CD14-positive monocyte (primary cell): Measurements from ENCODE around the gene TATDN3. TPM values are rescaled to one million over a fixed set of nuclear protein-coding genes. Genes with fewer than 3 reads are reported as not detected.

Source experiments
- DNase-seq, 3 donors: peaks; one replicate each; pipeline ENCODE4 v3.0.0-alpha.2; 2011 to 2022
- H2AFZ ChIP-seq: 2 replicates; pipeline ENCODE4 v1.6.0; 2012; ENCODE audit warnings: mild to moderate bottlenecking, low read depth, low read length, inconsistent platforms; ENCODE audit not compliant: insufficient read depth, poor library complexity, severe bottlenecking
- H3K27ac ChIP-seq, 2 donors: 1 replicate in 1 of 2; 2 replicates in 1 of 2; pipeline ENCODE4 v1.5.1; 2012 to 2013; ENCODE audit warnings: low read length in 2 of 2, control low read depth in 1 of 2, inconsistent platforms in 1 of 2, low read depth in 1 of 2, mild to moderate bottlenecking in 1 of 2
- H3K27me3 ChIP-seq, 2 donors: one replicate each; pipeline versions ENCODE4 v1.6.0 to v1.6.1; 2011 to 2013; ENCODE audit warnings: low read length in 2 of 2; ENCODE audit not compliant: control insufficient read depth in 2 of 2, insufficient read depth in 2 of 2
- H3K36me3 ChIP-seq, 2 donors: replicated peaks in 1 of 2; 1 replicate in 1 of 2; 2 replicates in 1 of 2; pipeline versions ENCODE4 v1.5.1 to v1.6.1; 2012 to 2013; ENCODE audit warnings: low read length in 2 of 2, control low read depth in 1 of 2, inconsistent platforms in 1 of 2, mild to moderate bottlenecking in 1 of 2; ENCODE audit not compliant: insufficient read depth in 2 of 2, control insufficient read depth in 1 of 2
- H3K4me1 ChIP-seq, 2 donors: 1 replicate in 1 of 2; 2 replicates in 1 of 2; pipeline versions ENCODE4 v1.5.1 to v1.6.1; 2012 to 2013; ENCODE audit warnings: low read length in 2 of 2, control low read depth in 1 of 2, inconsistent platforms in 1 of 2, mild to moderate bottlenecking in 1 of 2, moderate library complexity in 1 of 2; ENCODE audit not compliant: insufficient read depth in 2 of 2, control insufficient read depth in 1 of 2
- H3K4me2 ChIP-seq: replicated peaks from 2 replicates; pipeline ENCODE3; 2012; ENCODE audit warnings: low read length, moderate library complexity, mild to moderate bottlenecking; ENCODE audit not compliant: poor library complexity, severe bottlenecking; ENCODE audit errors: extremely low read depth
- H3K4me3 ChIP-seq, 3 experiments: fragments of 200-600 bp in 1 of 3; sonication (generic) in 1 of 3; replicated peaks in 1 of 3; 1 replicate in 2 of 3; 2 replicates in 1 of 3; pipeline ENCODE4 v1.5.1; 2011 to 2013; ENCODE audit warnings: low read length in 3 of 3, mild to moderate bottlenecking in 3 of 3, control low read depth in 2 of 3, low read depth in 2 of 3, inconsistent platforms in 1 of 3, moderate library complexity in 1 of 3
- H3K79me2 ChIP-seq: 2 replicates; pipeline ENCODE4 v1.6.0; 2012; ENCODE audit warnings: mild to moderate bottlenecking, control low read depth, inconsistent platforms, low read length, moderate library complexity; ENCODE audit not compliant: insufficient read depth
- H3K9ac ChIP-seq: 2 replicates; pipeline ENCODE4 v1.6.0; 2017; ENCODE audit warnings: low read length, mild to moderate bottlenecking; ENCODE audit not compliant: insufficient read depth, poor library complexity, severe bottlenecking
- H3K9me3 ChIP-seq, 2 donors: replicated peaks in 1 of 2; 1 replicate in 1 of 2; 2 replicates in 1 of 2; pipeline versions ENCODE4 v1.5.1 to v1.6.1; 2012 to 2013; ENCODE audit warnings: low read length in 2 of 2, control low read depth in 1 of 2; ENCODE audit not compliant: control insufficient read depth in 1 of 2, insufficient read depth in 1 of 2
- H4K20me1 ChIP-seq: 2 replicates; pipeline ENCODE4 v1.6.0; 2012; ENCODE audit warnings: mild to moderate bottlenecking, low read length, control low read depth, moderate library complexity; ENCODE audit not compliant: insufficient read depth
- H3K27ac Mint-ChIP-seq, 7 donors: one replicate each; pipeline ENCODE4 v1.8.0; 2020; ENCODE audit warnings: mild to moderate bottlenecking in 7 of 7, mixed read lengths in 7 of 7, moderate library complexity in 6 of 7, inconsistent platforms in 2 of 7
- H3K27me3 Mint-ChIP-seq, 3 donors: one replicate each; pipeline ENCODE4 v1.8.0; 2021 to 2022; ENCODE audit warnings: low read depth in 3 of 3, mild to moderate bottlenecking in 3 of 3, mixed read lengths in 3 of 3, moderate library complexity in 3 of 3, inconsistent platforms in 1 of 3
- H3K36me3 Mint-ChIP-seq, 2 donors: one replicate each; pipeline ENCODE4 v1.8.0; 2020; ENCODE audit warnings: mixed read lengths in 2 of 2, inconsistent platforms in 1 of 2, mild to moderate bottlenecking in 1 of 2
- H3K4me1 Mint-ChIP-seq: one replicate; pipeline ENCODE4 v1.8.0; 2020; ENCODE audit warnings: mild to moderate bottlenecking, mixed read lengths
- H3K4me3 Mint-ChIP-seq, 2 donors: one replicate each; pipeline ENCODE4 v1.8.0; 2020; ENCODE audit warnings: mild to moderate bottlenecking in 2 of 2, mixed read lengths in 2 of 2, moderate library complexity in 1 of 2
- H3K9me3 Mint-ChIP-seq, 7 donors: one replicate each; pipeline ENCODE4 v1.8.0; 2020 to 2022; ENCODE audit warnings: mixed read lengths in 7 of 7, mild to moderate bottlenecking in 6 of 7, moderate library complexity in 6 of 7, inconsistent platforms in 2 of 7
- CTCF ChIP-seq: fragments of 200-600 bp; IDR thresholded peaks from one replicate; pipeline ENCODE4 v1.8.0; 2022; ENCODE audit warnings: antibody characterized with exemption, mild to moderate bottlenecking
- WGBS: methylation state at CpG from one replicate; pipeline ENCODE4 v1.1.5; 2013; ENCODE audit warnings: missing lambda C conversion rate; ENCODE audit not compliant: insufficient coverage; 5-methylcytosine and 5-hydroxymethylcytosine counted together
- intact Hi-C, 2 donors: fragments of 100-400 bp; cut with micrococcal nuclease; formaldehyde crosslinking; loops; one replicate each; pipeline versions ENCODE4 v1.15.0 to v1.15.1; 2023
- polyA plus RNA-seq, 3 donors: library from polyadenylated mRNA; depleted of rRNA in 1 of 3; unstranded in 2 of 3; stranded (reverse) in 1 of 3; fragments of 300-500 nt in 2 of 3; fragments of >200 nt in 1 of 3; fragmentation: Illumina TruSeq in 2 of 3; gene quantifications; 1 replicate in 2 of 3; 2 replicates in 1 of 3; pipeline ENCODE4 v1.2.3, GENCODE V29; 2012 to 2021

Gene TATDN3
- polyA plus RNA-seq, 3 donors: 12.1 to 34.3 (median 31.4) TPM

DNA sequence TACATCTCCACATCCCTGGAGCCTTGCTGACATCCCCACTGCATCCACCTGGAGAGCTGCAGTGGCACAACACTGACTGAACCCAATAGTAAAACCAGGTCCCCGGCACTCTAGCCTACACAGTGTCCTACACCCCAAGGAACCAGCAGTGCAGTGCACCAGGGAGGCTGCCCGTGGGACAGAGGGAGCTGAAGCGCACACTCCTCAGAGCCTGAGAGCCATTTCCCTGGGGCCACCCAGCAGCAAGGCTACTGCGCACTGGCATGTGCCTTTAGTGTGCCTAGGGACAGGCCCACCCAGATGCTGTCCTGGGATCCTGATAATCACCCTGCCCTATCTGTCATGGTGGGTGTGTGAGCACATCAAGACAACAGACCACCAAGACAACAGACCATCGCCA lies 32.0 kb upstream of the TATDN3 start:
- Mint-ChIP-seq H3K4me3 (no peak overlapping the region), H3K27me3 (peaks cover 0 to 2% (median 0%) of the 10 kb centered on the region in 3 donors), H3K4me1 (peaks cover 6% of the 10 kb centered on the region), H3K9me3 (peaks cover 0 to 3% (median 0%) of the 10 kb centered on the region in 7 donors), H3K27ac (peak overlapping the region in 2 of 7 donors; percentile 8 to 76), H3K36me3 (peaks cover 31 to 46% of the 10 kb centered on the region in 2 donors)
- Histone ChIP-seq H3K27ac (no peak overlapping the region), H2AFZ (no peak overlapping the region), H4K20me1 (peaks cover 16% of the 10 kb centered on the region), H3K4me2 (no peak overlapping the region), H3K9ac (no peak overlapping the region), H3K36me3 (peaks cover 17 to 34% of the 10 kb centered on the region in 2 donors), H3K79me2 (peaks cover 56% of the 10 kb centered on the region), H3K27me3 (no peaks in the 10 kb centered on the region), H3K4me1 (peaks cover 2 to 3% of the 10 kb centered on the region in 2 donors), H3K4me3 (no peak overlapping the region), H3K9me3 (no peaks in the 10 kb centered on the region)
- intact Hi-C loops: no loop called here
- no peak for DNase-seq
- no peak for TF ChIP-seq CTCF
- 94% methylated on average over 5 of the region's 5 CpGs for WGBS

DNA sequence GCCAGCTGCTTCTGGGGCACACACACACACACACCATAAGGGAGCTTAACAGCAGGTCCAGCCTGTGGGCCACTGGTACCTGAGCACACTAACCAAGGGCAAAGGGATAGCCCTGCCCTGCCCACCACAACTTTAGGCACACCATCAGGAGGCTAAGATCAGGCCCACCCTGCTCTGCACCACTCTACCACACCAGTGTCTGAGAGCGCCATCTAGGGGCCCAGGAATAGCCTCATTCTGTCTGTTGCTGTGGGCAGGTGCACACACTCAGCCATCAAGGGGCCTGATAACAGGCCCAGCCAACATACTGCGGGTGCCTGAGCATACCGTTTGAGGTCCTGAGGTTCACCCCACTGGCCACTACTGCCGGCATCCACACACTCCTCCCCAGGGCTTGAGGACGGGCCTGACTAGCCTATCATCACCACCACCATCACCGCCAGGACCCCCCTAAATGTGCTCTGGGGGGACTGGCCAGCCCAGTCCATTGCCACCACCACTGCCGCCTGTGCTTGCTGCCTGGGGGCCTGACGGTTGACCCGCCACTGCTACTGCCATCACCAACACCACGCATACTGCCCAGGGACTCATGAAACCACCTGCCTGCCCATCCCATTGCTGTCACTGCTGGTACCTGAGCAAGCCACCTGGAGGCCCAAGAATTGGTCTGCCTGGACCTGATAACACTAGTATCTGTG lies 31.4 kb upstream of the TATDN3 start:
- intact Hi-C loops: no loop called here
- no peaks in the 10 kb centered on the region for H3K4me1 ChIP-seq
- Mint-ChIP-seq H3K4me3 (no peak overlapping the region), H3K27ac (peak overlapping the region in 1 of 7 donors; percentile 16), H3K4me1 (peaks cover 7% of the 10 kb centered on the region), H3K36me3 (peaks cover 31 to 48% of the 10 kb centered on the region in 2 donors), H3K9me3 (peaks cover 0 to 3% (median 0%) of the 10 kb centered on the region in 7 donors), H3K27me3 (peaks cover 0 to 2% (median 0%) of the 10 kb centered on the region in 3 donors)
- H3K27me3 ChIP-seq: no peaks in the 10 kb centered on the region
- WGBS: 96% methylated on average over 10 of the region's 10 CpGs
- H3K9ac ChIP-seq: no peak overlapping the region
- TF ChIP-seq CTCF: peak; percentile 78
- H3K9me3 ChIP-seq: no peaks in the 10 kb centered on the region
- H3K79me2 ChIP-seq: peaks cover 52% of the 10 kb centered on the region
- no peak overlapping the region for H2AFZ ChIP-seq
- H3K27ac ChIP-seq: no peak overlapping the region
- peak; percentile 19 to 51 (median 34) for DNase-seq
- H4K20me1 ChIP-seq: peaks cover 17% of the 10 kb centered on the region
- H3K4me2 ChIP-seq: no peak overlapping the region
- no peak overlapping the region for H3K4me3 ChIP-seq
- H3K36me3 ChIP-seq: peaks cover 17 to 34% of the 10 kb centered on the region in 2 donors
